ENCODE data around the gene JAKMIP3.

DNA sequence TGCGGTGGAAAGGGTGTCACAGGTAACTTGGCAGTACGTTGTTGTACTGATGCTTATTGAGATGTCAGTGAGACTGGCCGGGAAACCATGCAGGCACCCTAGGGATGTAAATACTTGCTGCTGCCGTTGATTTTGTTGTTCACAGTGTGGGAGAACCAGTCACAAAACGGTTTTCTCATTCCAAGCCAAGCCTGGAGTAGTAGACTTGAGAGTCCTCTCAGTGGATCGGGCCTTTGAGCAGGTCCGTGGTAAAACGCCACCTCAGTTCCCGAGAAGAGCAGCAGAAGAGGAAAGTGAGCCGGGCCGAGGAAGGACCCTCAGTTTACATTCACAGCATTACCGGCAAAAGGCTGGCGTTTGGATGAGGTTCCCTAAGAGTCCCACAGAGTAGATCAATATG, 1.1 kb downstream of the JAKMIP3 start:
- TF ChIP-seq EZH2 (IDR thresholded peaks at IDR 0.05; ENCODE audit: insufficient read depth, poor library complexity, severe bottlenecking) (no peak), EZH2phosphoT487 (IDR thresholded peaks at IDR 0.05; ENCODE audit: insufficient read depth, low read depth) (no peak)
